ENCODE results near the gene RAPGEF5.
"Not testable (repeated sequence)": the region's sequence is repeated elsewhere in the genome, so short reads cannot be mapped to it uniquely, and the experiment has no call there.

The RAPGEF5 gene

GRCh38 chr7:22115689-22116088 lies 241.3 kb downstream of the RAPGEF5 start:
- DNase-seq, result no peak

GRCh38 chr7:22114440-22114981 lies 242.4 kb downstream of the RAPGEF5 start:
- no peak for DNase-seq

- DNase-seq, result no peak
These were observed 243.9 kb downstream of the RAPGEF5 start for GRCh38 chr7:22113041-22113440.

- DNase-seq, result no peak
These were observed 245.3 kb downstream of the RAPGEF5 start for GRCh38 chr7:22111661-22112060.

- DNase-seq, result no peak
These were observed 246.1 kb downstream of the RAPGEF5 start for GRCh38 chr7:22110881-22111280.

GRCh38 chr7:22110227-22110839 lies 246.6 kb downstream of the RAPGEF5 start:
- peak; percentile 83 for DNase-seq

- peak; percentile 29 for DNase-seq
These were observed 247.2 kb downstream of the RAPGEF5 start for GRCh38 chr7:22109761-22110160.

GRCh38 chr7:22108151-22108845 lies 248.7 kb downstream of the RAPGEF5 start:
- no peak for DNase-seq

- DNase-seq, result no peak
These were observed 251.4 kb downstream of the RAPGEF5 start for GRCh38 chr7:22105550-22105949.

GRCh38 chr7:22094413-22095342 lies 262.3 kb downstream of the RAPGEF5 start:
- peak; percentile 21 for DNase-seq

- DNase-seq, result no peak
These were observed 263.0 kb downstream of the RAPGEF5 start for GRCh38 chr7:22093936-22094335.

GRCh38 chr7:22093001-22093400 lies 264.0 kb downstream of the RAPGEF5 start:
- DNase-seq, result peak; percentile 21

GRCh38 chr7:22090958-22091525 lies 265.9 kb downstream of the RAPGEF5 start:
- DNase-seq, result not testable (repeated sequence)

GRCh38 chr7:22090512-22090911 lies 266.4 kb downstream of the RAPGEF5 start:
- DNase-seq, result no peak

GRCh38 chr7:22090107-22090506 lies 266.8 kb downstream of the RAPGEF5 start:
- no peak for DNase-seq

GRCh38 chr7:22088827-22089226 lies 268.1 kb downstream of the RAPGEF5 start:
- no peak for DNase-seq

GRCh38 chr7:22087861-22088260 lies 269.1 kb downstream of the RAPGEF5 start:
- DNase-seq, result no peak

- peak; percentile 1 for DNase-seq
These were observed 273.2 kb downstream of the RAPGEF5 start for GRCh38 chr7:22083704-22084240.

- peak; percentile 79 for DNase-seq
These were observed 273.9 kb downstream of the RAPGEF5 start for GRCh38 chr7:22082886-22083703.

- DNase-seq, result no peak
These were observed 274.4 kb downstream of the RAPGEF5 start for GRCh38 chr7:22082553-22082885.

GRCh38 chr7:22080219-22080618 lies 276.7 kb downstream of the RAPGEF5 start:
- not testable (repeated sequence) for DNase-seq

All from fibroblast of skin of scalp (primary cell).